OCI-LY7 (cell line): ENCODE measurements around the gene TGM3. TPM values are rescaled to one million over a fixed set of nuclear protein-coding genes. Genes with fewer than 3 reads are reported as not detected.

Experiments
- BruUV-seq: library from RNA; stranded (reverse); fragments of 400-500 nt; replicated peaks from 2 replicates; lab custom pipeline; 2021; lab: Mats Ljungman, UMichigan
- CTCF ChIA-PET: fragments of 300-600 bp; sonication (Branson Sonifier 250); formaldehyde crosslinking; loops from one replicate; lab custom pipeline; 2022; ENCODE audit warnings: antibody characterized with exemption; ENCODE audit not compliant: unreplicated experiment; lab: Charles Lee
- POLR2A ChIA-PET: fragments of 300-600 bp; sonication (Branson Sonifier 250); formaldehyde crosslinking; loops from one replicate; lab custom pipeline; 2022; ENCODE audit warnings: antibody characterized with exemption; lab: Charles Lee
- DNase-seq: peaks from one replicate; pipeline ENCODE4 v3.0.0-alpha.2; 2015; ENCODE audit warnings: low spot score
- H2AFZ ChIP-seq: fragments of 200-600 bp; sonication (generic), shearing (Covaris generic); 2 replicates; pipeline ENCODE4 v1.6.1; 2014; ENCODE audit warnings: mild to moderate bottlenecking, antibody characterized with exemption, low read length, moderate library complexity
- H3K27ac ChIP-seq: fragments of 200-600 bp; sonication (generic); 2 replicates; pipeline ENCODE4 v1.5.1; 2014; ENCODE audit warnings: mixed run types, low read depth, mild to moderate bottlenecking, moderate library complexity, low read length, inconsistent platforms; ENCODE audit not compliant: poor library complexity, severe bottlenecking
- H3K36me3 ChIP-seq: fragments of 200-600 bp; sonication (generic); 2 replicates; pipeline ENCODE4 v1.6.1; 2014; ENCODE audit warnings: mild to moderate bottlenecking, antibody characterized with exemption, low read length, moderate library complexity, mixed read lengths; ENCODE audit not compliant: insufficient read depth
- H3K4me1 ChIP-seq: fragments of 200-600 bp; sonication (generic); 2 replicates; pipeline ENCODE4 v1.5.1; 2014; ENCODE audit warnings: mild to moderate bottlenecking, low read length; ENCODE audit not compliant: insufficient read depth, poor library complexity, severe bottlenecking
- H3K4me2 ChIP-seq: fragments of 200-600 bp; sonication (generic); 2 replicates; pipeline ENCODE4 v1.6.1; 2014; ENCODE audit warnings: mild to moderate bottlenecking, low read length
- H3K4me3 ChIP-seq: fragments of 200-600 bp; sonication (generic); 2 replicates; pipeline ENCODE4 v1.5.1; 2014; ENCODE audit warnings: mild to moderate bottlenecking, low read depth, low read length; ENCODE audit not compliant: poor library complexity, severe bottlenecking
- H3K79me2 ChIP-seq: fragments of 200-600 bp; sonication (generic); 2 replicates; pipeline ENCODE4 v1.6.1; 2016; ENCODE audit warnings: low read depth, mild to moderate bottlenecking, low read length, moderate library complexity, mixed read lengths; ENCODE audit not compliant: insufficient read depth
- H3K9me2 ChIP-seq: fragments of 200-600 bp; sonication (generic); 2 replicates; pipeline ENCODE4 v1.6.1; 2016; ENCODE audit warnings: mild to moderate bottlenecking, low read length, mixed read lengths; ENCODE audit not compliant: insufficient read depth
- H3K9me3 ChIP-seq: fragments of 200-600 bp; sonication (generic); 2 replicates; pipeline ENCODE4 v1.6.1; 2014; ENCODE audit warnings: mild to moderate bottlenecking, mixed run types, low read length, mixed read lengths
- H4K20me1 ChIP-seq: fragments of 200-600 bp; sonication (generic); 2 replicates; pipeline ENCODE4 v1.6.1; 2014; ENCODE audit warnings: mild to moderate bottlenecking, antibody characterized with exemption, low read length, moderate library complexity, mixed read lengths; ENCODE audit not compliant: insufficient read depth
- EZH2phosphoT487 ChIP-seq: fragments of 200-600 bp; sonication (generic); IDR thresholded peaks from 2 replicates; pipeline ENCODE4 v1.6.1; 2018; ENCODE audit warnings: low read depth, borderline replicate concordance, mild to moderate bottlenecking, mixed run types, antibody characterized with exemption, low read length, moderate library complexity, mixed read lengths
- intact Hi-C: fragments of 100-400 bp; cut with micrococcal nuclease; formaldehyde crosslinking; loops from one replicate; pipeline ENCODE4 v1.10.0; 2022; ENCODE audit not compliant: unreplicated experiment
- total RNA-seq, 2 experiments: library from RNA; depleted of rRNA in 1 of 2; stranded (reverse); fragments of >200 nt in 1 of 2; shearing (Covaris generic) in 1 of 2; gene quantifications; 2 replicates each; pipeline ENCODE4 v1.2.3, GENCODE V29; 2014 to 2022
- TF ChIP-seq, protein P1 (sequence below): fragments of 200-600 bp; sonication (generic); conservative IDR thresholded peaks from 2 replicates; pipeline ENCODE4 v1.5.1; 2014; ENCODE audit warnings: mild to moderate bottlenecking, antibody characterized with exemption, low read length, moderate library complexity, mixed read lengths

TGM3 gene
- total RNA-seq, 2 experiments from 2014 or later = not detected

DNA sequence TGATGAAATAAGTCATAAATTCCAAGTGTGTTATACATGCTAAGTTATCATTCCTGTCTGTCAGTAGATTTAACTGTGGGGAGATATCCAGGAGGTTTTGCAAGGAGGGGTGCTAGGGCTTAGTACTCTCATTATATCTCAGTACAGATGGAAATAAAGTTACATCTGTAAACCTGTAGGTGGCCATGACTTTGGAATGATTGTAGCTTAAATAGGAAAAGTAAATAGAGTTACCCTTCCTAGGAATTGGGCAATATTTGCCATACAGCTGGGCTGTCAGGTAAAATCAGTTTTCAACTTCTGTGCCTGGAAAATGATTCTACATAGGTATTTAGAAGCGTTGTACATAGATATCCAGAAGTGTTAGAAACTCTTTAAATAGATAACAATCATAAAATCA, 19.8 kb upstream of the TGM3 start:
- CTCF ChIA-PET = no interaction called here

DNA sequence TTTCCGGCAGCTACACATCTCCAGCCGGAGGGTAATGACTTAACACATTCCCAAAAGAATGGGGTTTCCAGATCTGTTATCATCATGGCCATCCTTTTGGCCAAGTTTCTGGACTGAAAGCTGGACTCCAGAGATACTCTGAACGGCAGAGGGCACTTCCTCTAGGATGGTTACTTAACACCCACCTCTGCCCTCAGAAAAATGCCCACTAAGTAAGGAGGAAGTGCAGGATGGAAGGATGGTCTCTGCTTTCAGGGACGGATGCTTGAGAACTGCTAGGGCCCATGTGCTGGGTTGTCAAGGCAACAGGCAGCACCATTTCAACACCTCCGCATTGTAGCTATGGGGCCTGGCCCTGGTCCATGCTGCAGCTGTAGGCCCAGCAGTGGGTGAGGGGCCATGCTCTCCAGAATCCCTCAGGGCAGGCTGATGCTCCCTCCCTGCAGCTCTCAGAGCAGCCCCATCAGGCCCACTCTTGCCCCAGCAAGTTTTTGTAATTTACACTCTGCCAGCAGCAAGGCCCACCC, 16.5 kb upstream of the TGM3 start:
- Histone ChIP-seq H3K4me3 (no peak overlapping the region), H3K79me2 (no peaks in the 10 kb centered on the region), H4K20me1 (no peaks in the 10 kb centered on the region), H3K27ac (no peak overlapping the region), H3K4me1 (no peaks in the 10 kb centered on the region), H3K36me3 (no peaks in the 10 kb centered on the region), H3K9me3 (no peaks in the 10 kb centered on the region), H3K4me2 (no peak overlapping the region), H2AFZ (no peak overlapping the region), H3K9me2 (no peaks in the 10 kb centered on the region)
- ChIA-PET POLR2A (no interaction called here), CTCF (no interaction called here)
- intact Hi-C loops = no loop called here
- no peak for DNase-seq
- TF ChIP-seq, protein P1, sequence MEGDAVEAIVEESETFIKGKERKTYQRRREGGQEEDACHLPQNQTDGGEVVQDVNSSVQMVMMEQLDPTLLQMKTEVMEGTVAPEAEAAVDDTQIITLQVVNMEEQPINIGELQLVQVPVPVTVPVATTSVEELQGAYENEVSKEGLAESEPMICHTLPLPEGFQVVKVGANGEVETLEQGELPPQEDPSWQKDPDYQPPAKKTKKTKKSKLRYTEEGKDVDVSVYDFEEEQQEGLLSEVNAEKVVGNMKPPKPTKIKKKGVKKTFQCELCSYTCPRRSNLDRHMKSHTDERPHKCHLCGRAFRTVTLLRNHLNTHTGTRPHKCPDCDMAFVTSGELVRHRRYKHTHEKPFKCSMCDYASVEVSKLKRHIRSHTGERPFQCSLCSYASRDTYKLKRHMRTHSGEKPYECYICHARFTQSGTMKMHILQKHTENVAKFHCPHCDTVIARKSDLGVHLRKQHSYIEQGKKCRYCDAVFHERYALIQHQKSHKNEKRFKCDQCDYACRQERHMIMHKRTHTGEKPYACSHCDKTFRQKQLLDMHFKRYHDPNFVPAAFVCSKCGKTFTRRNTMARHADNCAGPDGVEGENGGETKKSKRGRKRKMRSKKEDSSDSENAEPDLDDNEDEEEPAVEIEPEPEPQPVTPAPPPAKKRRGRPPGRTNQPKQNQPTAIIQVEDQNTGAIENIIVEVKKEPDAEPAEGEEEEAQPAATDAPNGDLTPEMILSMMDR = no peak
- TF ChIP-seq EZH2phosphoT487 = no peak
- BruUV-seq = no TSS peak

More for the DNA sequence above, 19.8 kb upstream of the TGM3 start:
- H3K36me3 ChIP-seq = no peaks in the 10 kb centered on the region
- no peak overlapping the region for H3K4me3 ChIP-seq
- no peak overlapping the region for H3K27ac ChIP-seq
- no peaks in the 10 kb centered on the region for H3K9me3 ChIP-seq
- intact Hi-C loops = no loop called here
- H3K4me2 ChIP-seq = no peak overlapping the region
- H3K79me2 ChIP-seq = no peaks in the 10 kb centered on the region
- no TSS peak for BruUV-seq
- POLR2A ChIA-PET = interaction anchor here (0.7 to 1.4 kb wide), 2 partner anchors 26 to 97 kb away, joined by 3 read pairs; no protein-coding TSS in a partner anchor
- no peak overlapping the region for H2AFZ ChIP-seq
- DNase-seq = no peak
- no peaks in the 10 kb centered on the region for H3K4me1 ChIP-seq
- no peaks in the 10 kb centered on the region for H3K9me2 ChIP-seq
- no peak for TF ChIP-seq EZH2phosphoT487
- TF ChIP-seq, protein P1 = no peak
- no peaks in the 10 kb centered on the region for H4K20me1 ChIP-seq

DNA sequence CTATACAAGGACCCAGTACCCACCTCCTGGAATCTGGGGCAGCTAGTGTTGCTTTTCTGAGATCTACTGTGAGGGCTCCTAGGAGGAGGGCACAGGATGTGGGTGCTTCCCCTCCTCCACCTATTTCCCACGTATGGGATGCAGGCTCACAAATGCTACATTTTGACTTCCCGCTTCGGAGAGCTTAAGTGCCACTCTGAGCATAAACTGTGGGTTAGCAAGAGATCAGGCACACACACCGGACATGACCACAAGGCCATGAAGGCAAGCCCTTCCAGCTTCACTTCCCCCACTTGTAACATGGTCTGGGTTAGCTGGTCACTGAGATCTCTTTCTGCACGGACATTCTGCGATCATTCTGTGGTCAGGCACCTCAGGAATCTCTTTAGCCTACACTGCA, 15.7 kb upstream of the TGM3 start:
- no TSS peak for BruUV-seq
- intact Hi-C loops = no loop called here
- no peaks in the 10 kb centered on the region for H3K9me2 ChIP-seq
- H3K9me3 ChIP-seq = no peaks in the 10 kb centered on the region
- H3K36me3 ChIP-seq = no peaks in the 10 kb centered on the region
- H3K4me3 ChIP-seq = no peak overlapping the region
- H3K4me1 ChIP-seq = no peaks in the 10 kb centered on the region
- ChIA-PET POLR2A (no interaction called here), CTCF (no interaction called here)
- TF ChIP-seq, protein P1 = no peak
- TF ChIP-seq EZH2phosphoT487 = no peak
- H4K20me1 ChIP-seq = no peaks in the 10 kb centered on the region
- H2AFZ ChIP-seq = no peak overlapping the region
- no peak for DNase-seq
- H3K27ac ChIP-seq = no peak overlapping the region
- no peaks in the 10 kb centered on the region for H3K79me2 ChIP-seq
- H3K4me2 ChIP-seq = no peak overlapping the region
